Keratinocyte (primary cell): ENCODE measurements around the gene MYBPH. TPM values are rescaled to one million over a fixed set of nuclear protein-coding genes. Genes with fewer than 3 reads are reported as not detected.

Experiments
- DNase-seq: peaks from one replicate; pipeline ENCODE4 v3.0.0-alpha.2; 2011; ENCODE audit warnings: low read depth, missing footprints, low spot score
- FAIRE-seq: peaks from 2 replicates; lab custom pipeline; 2011; peaks lifted over from hg19 to GRCh38; lab: Jason Lieb, UNC
- H2AFZ ChIP-seq: 2 replicates; pipeline ENCODE4 v1.6.0; 2012; ENCODE audit warnings: low read length, control low read depth, inconsistent platforms; ENCODE audit not compliant: control insufficient read depth
- H3K27ac ChIP-seq: 2 replicates; pipeline ENCODE4 v1.5.1; 2011; ENCODE audit warnings: low read length; ENCODE audit not compliant: control insufficient read depth, insufficient read depth
- H3K27me3 ChIP-seq: 3 replicates; pipeline ENCODE4 v1.6.0; 2011; ENCODE audit warnings: low read length; ENCODE audit not compliant: control insufficient read depth, insufficient read depth; ENCODE audit errors: extremely low read depth
- H3K36me3 ChIP-seq, 2 experiments: 2 replicates in 1 of 2; 3 replicates in 1 of 2; pipeline ENCODE4 v1.5.1; 2011; ENCODE audit warnings: low read length in 2 of 2, mild to moderate bottlenecking in 1 of 2; ENCODE audit not compliant: control insufficient read depth in 2 of 2, insufficient read depth in 2 of 2; ENCODE audit errors: extremely low read depth in 1 of 2
- H3K4me1 ChIP-seq: 3 replicates; pipeline ENCODE4 v1.5.1; 2011; ENCODE audit warnings: low read length; ENCODE audit not compliant: control insufficient read depth, insufficient read depth; ENCODE audit errors: extremely low read depth
- H3K4me2 ChIP-seq: 3 replicates; pipeline ENCODE4 v1.6.0; 2011; ENCODE audit warnings: low read depth, low read length; ENCODE audit not compliant: control insufficient read depth, insufficient read depth; ENCODE audit errors: extremely low read depth
- H3K4me3 ChIP-seq, 3 experiments: fragments of 200-600 bp in 1 of 3; sonication (generic) in 1 of 3; 2 replicates in 2 of 3; 3 replicates in 1 of 3; pipeline ENCODE4 v1.5.1; 2011 to 2016; ENCODE audit warnings: low read length in 3 of 3, mild to moderate bottlenecking in 3 of 3, control low read depth in 2 of 3, inconsistent platforms in 1 of 3, low read depth in 1 of 3, mixed read lengths in 1 of 3, mixed run types in 1 of 3, moderate library complexity in 1 of 3; ENCODE audit not compliant: control insufficient read depth in 2 of 3, insufficient read depth in 2 of 3; ENCODE audit errors: extremely low read depth in 1 of 3
- H3K79me2 ChIP-seq: 2 replicates; pipeline ENCODE4 v1.6.0; 2012; ENCODE audit warnings: low read length; ENCODE audit not compliant: control insufficient read depth, insufficient read depth
- H3K9ac ChIP-seq: 3 replicates; pipeline ENCODE4 v1.6.0; 2011; ENCODE audit warnings: low read length; ENCODE audit not compliant: control insufficient read depth, insufficient read depth; ENCODE audit errors: extremely low read depth
- H3K9me1 ChIP-seq: 3 replicates; pipeline ENCODE4 v1.6.0; 2011; ENCODE audit warnings: low read length; ENCODE audit not compliant: control insufficient read depth, insufficient read depth; ENCODE audit errors: extremely low read depth
- H3K9me3 ChIP-seq: 2 replicates; pipeline ENCODE4 v1.5.1; 2012; ENCODE audit warnings: low read depth, low read length; ENCODE audit not compliant: control insufficient read depth
- H4K20me1 ChIP-seq: 3 replicates; pipeline ENCODE4 v1.6.0; 2011; ENCODE audit warnings: low read length; ENCODE audit not compliant: control insufficient read depth, insufficient read depth; ENCODE audit errors: extremely low read depth
- CTCF ChIP-seq, 3 experiments: IDR thresholded peaks in 1 of 3; conservative IDR thresholded peaks in 1 of 3; optimal IDR thresholded peaks in 1 of 3; 2 replicates in 2 of 3; 3 replicates in 1 of 3; pipeline versions ENCODE3 to v1.5.1; 2011; ENCODE audit warnings: low read length in 3 of 3, mild to moderate bottlenecking in 3 of 3, moderate library complexity in 2 of 3, control low read depth in 1 of 3, inconsistent platforms in 1 of 3; ENCODE audit not compliant: insufficient read depth in 2 of 3; ENCODE audit errors: extremely low read depth in 1 of 3
- EZH2 ChIP-seq: IDR thresholded peaks from one replicate; pipeline ENCODE4 v1.6.1; 2012; ENCODE audit warnings: inconsistent platforms, mild to moderate bottlenecking, low read length, moderate library complexity
- dilution Hi-C: fragments of 300-500 bp; cut with MboI; formaldehyde crosslinking; loops from one replicate; pipeline ENCODE4 v1.7.0; 2020; ENCODE audit warnings: low sequenced_read_pairs; ENCODE audit not compliant: extremely low pct_ligation_motif_present
- polyA plus RNA-seq, 5 experiments: library from polyadenylated mRNA; depleted of rRNA in 3 of 5; stranded (reverse) in 3 of 5; stranded (forward) in 1 of 5; unstranded in 1 of 5; fragments of >200 nt; gene quantifications; 1 replicate in 1 of 5; 2 replicates in 3 of 5; 3 replicates in 1 of 5; pipeline versions ENCODE4 v1.2.1 to v1.2.3, GENCODE V29; 2011 to 2012; ENCODE audit warnings: missing spikeins in 2 of 5, low read depth in 1 of 5, low replicate concordance in 1 of 5

Gene MYBPH
- polyA plus RNA-seq, 1 donor (not counting 4 experiments of a cell fraction or from before 2014, with no cell fraction given): not detected

GRCh38 chr1:203208181-203208580 is 32.6 kb upstream of the MYBPH start:
- no peak for TF ChIP-seq CTCF (optimal IDR thresholded peaks at IDR 0.05 in 1 of 3, IDR thresholded peaks at IDR 0.05 in 1 of 3, conservative IDR thresholded peaks at IDR 0.05 in 1 of 3; ENCODE audit: extremely low read depth in 1 of 3, insufficient read depth in 2 of 3, low read length in 3 of 3)
- no peak for TF ChIP-seq EZH2
- Histone ChIP-seq H3K36me3 (no peaks in the 10 kb centered on the region), H3K79me2 (no peaks in the 10 kb centered on the region), H3K4me2 (no peak overlapping the region), H4K20me1 (no peaks in the 10 kb centered on the region), H3K9me3 (no peaks in the 10 kb centered on the region), H3K9ac (no peak overlapping the region), H3K9me1 (no peaks in the 10 kb centered on the region), H3K4me1 (no peaks in the 10 kb centered on the region), H3K27ac (no peak overlapping the region), H3K4me3 (no peak overlapping the region), H3K27me3 (peaks cover under 1% of the 10 kb centered on the region), H2AFZ (no peak overlapping the region)
- no peak for DNase-seq
- FAIRE-seq: no peak
- dilution Hi-C loops: no loop called here

GRCh38 chr1:203207751-203208150 is 32.1 kb upstream of the MYBPH start:
- Histone ChIP-seq H3K9ac (no peak overlapping the region), H3K27ac (no peak overlapping the region), H3K9me1 (no peaks in the 10 kb centered on the region), H3K4me3 (no peak overlapping the region), H2AFZ (no peak overlapping the region), H3K4me2 (no peak overlapping the region), H3K79me2 (no peaks in the 10 kb centered on the region), H3K4me1 (no peaks in the 10 kb centered on the region), H4K20me1 (no peaks in the 10 kb centered on the region), H3K9me3 (no peaks in the 10 kb centered on the region), H3K36me3 (no peaks in the 10 kb centered on the region), H3K27me3 (peaks cover 4% of the 10 kb centered on the region)
- dilution Hi-C loops: no loop called here
- TF ChIP-seq EZH2: no peak
- TF ChIP-seq CTCF (optimal IDR thresholded peaks at IDR 0.05 in 1 of 3, IDR thresholded peaks at IDR 0.05 in 1 of 3, conservative IDR thresholded peaks at IDR 0.05 in 1 of 3; ENCODE audit: extremely low read depth in 1 of 3, insufficient read depth in 2 of 3, low read length in 3 of 3): no peak
- no peak for DNase-seq
- no peak for FAIRE-seq
